GM20431 (cell line): ENCODE measurements around the gene LAIR1.
"Not testable (repeated sequence)": the region's sequence is repeated elsewhere in the genome, so short reads cannot be mapped to it uniquely, and the experiment has no call there.

Source experiments
- in situ Hi-C: fragments of 300-500 bp; cut with MseI, MboI; formaldehyde crosslinking; loops from one replicate; pipeline ENCODE4 v1.15.0; 2020; ENCODE audit warnings: low sequenced_read_pairs; ENCODE audit not compliant: unreplicated experiment

The LAIR1 gene

DNA sequence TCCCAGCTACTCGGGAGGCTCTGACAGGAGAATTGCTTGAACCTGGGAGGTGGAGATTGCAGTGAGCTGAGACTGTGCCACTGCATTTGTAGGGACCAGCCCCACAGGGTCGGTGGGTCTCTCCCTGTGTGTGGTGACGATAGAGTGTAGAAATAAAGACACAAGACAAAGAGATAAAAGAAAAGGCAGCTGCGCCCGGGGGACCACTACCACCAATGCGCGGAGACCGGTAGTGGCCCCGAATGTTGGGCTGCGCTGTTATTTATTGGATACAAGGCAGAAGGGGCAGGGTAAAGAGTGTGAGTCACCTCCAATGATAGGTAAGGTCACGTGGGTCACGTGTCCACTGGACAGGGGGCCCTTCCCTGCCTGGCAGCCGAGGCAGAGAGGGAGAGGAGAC lies 42.4 kb downstream of the LAIR1 start:
- in situ Hi-C loops, result not testable (repeated sequence)

- in situ Hi-C loops, result no loop called here
Measured at GRCh38 chr19:54319892-54320670, 44.6 kb downstream of the LAIR1 start.

DNA sequence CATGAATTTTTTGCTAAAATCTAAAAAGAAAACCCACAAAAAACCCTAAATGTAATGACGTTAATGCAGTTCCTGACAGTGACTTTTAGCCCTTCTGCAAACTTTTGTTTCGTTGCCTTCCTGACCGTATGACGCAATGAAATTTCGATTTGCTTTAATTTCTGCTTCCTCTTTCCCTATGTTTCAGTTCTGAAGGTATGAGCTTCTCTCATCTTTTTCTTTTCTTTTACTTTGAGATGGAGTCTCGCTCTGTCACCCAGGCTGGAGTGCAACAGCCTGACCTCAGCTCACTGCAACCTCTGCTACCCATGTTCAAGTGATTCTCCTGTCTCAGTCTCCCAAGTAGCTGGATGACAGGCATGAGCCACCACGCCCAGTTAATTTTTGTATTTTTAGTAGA lies 45.7 kb downstream of the LAIR1 start:
- in situ Hi-C loops, result no loop called here

GRCh38 chr19:54317965-54318240 lies 46.8 kb downstream of the LAIR1 start:
- in situ Hi-C loops, result no loop called here

GRCh38 chr19:54317108-54317964 lies 47.4 kb downstream of the LAIR1 start:
- in situ Hi-C loops, result no loop called here

DNA sequence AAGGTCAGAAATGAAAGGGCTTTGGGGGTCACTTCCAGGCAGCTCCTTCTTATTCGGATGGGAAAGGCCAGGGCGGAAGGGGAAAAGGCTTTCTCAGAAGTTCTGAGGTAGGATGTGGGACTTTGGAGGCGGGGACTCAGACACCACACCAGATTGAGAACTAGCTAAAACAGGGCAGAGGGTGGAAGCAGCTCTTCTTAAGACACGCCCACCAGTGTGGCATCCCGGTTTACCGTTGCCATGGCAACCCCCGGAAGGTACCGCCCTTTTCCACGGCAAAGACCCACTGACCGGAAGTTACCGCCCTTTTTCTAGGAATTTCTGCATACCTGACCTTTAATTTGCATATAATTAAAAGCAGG lies 48.0 kb downstream of the LAIR1 start:
- in situ Hi-C loops, result no loop called here

DNA sequence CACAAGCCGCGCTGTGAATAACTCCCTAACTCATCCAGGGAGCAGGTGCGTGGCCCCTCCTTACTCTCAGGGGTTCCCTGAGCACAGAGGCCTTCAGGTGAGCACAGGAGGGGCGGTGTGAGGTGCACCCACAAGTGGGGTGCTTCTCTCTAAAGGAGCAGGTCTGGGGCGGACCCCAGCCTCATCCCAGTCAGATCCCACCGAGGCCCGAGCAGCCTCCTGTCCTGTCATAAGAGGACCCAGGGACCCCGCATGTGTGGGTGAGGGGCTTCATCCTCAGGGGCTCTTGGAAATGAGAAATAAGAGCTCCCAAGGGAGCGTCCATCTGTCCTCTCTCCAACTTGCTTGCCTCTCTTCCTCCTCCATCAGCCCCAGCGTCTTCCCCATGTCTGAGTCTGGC lies 48.8 kb downstream of the LAIR1 start:
- in situ Hi-C loops, result no loop called here

GRCh38 chr19:54312436-54313377 lies 52.0 kb downstream of the LAIR1 start, which contains the start of gene LILRA5:
Gene LILRA5, minus strand, starts transcription at chr19:54313166. Its CDS starts 147 bp downstream, at chr19:54313019.
- in situ Hi-C loops, result no loop called here

GRCh38 chr19:54312011-54312410 lies 52.7 kb downstream of the LAIR1 start:
- in situ Hi-C loops, result no loop called here

DNA sequence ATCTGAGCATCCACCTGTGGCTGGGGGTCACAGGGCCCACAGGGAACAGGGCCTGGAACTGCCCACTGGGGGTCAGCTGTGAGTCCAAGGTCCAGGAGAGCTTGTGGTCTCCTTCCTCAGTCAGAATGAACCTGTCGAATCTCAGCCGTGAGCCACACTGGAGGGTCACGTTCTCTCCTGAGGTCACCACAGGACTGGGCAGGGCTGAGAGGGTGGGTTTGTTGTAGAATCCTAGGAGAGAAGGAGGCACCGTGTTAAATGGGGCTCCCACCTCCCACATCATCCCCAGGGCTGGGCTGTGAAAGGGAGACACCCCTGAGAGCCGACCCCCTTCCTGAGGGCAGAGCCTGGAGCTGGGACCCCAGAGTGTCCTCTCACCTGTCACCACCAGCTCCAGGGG lies 53.2 kb downstream of the LAIR1 start:
- in situ Hi-C loops, result no loop called here

GRCh38 chr19:54310543-54310942 lies 54.2 kb downstream of the LAIR1 start:
- in situ Hi-C loops, result no loop called here

GRCh38 chr19:54309811-54310210 lies 54.9 kb downstream of the LAIR1 start:
- in situ Hi-C loops, result no loop called here

DNA sequence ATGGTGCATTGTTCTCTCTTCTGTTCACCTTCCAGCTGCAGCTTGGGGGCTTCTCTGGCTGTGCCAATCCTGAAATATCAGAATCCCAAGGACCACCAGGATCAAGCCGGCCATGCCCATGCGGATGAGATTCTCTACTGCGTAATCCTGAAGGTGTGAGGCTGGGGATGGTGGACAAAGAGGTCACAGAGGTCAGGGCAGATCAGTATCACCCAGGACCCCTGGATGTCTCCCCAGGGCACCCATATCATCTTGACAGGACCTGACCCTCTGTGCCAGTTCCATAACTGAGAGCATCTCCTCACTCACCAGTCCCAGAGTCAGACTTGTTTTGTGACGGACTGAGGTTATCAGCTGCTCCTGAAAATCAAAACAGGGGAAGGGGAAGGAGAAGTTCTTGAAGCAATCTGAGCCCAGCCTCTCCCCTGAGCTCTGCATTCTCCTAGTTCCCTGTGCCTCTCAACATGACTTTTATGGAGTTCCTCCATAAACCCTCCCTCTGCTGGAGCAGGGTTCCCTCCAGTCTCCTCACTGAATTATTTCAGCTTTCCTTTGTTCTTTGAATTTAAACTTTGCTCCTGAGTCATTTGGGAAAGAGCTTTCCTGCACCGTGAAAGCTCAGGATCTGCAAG lies 57.2 kb downstream of the LAIR1 start:
- in situ Hi-C loops, result no loop called here

DNA sequence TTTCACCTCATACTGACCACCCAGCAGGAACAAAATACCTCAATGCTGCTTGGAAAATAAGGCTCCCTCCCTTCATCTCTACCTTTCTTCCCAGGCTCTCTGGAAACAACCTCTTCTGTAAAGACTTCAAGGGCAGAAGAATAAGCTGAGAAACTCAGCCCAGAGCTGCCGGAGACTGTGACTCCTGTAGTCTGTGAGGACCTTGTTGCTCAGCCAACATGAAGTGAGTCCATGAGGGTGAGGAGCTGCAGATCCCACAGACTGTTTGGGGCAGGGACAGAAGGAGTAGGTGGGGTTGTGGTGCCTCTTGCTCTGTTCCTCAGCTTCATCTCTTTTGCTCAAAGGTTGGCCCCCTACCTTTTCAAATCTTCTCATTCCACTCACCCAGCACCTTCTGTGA lies 59.6 kb downstream of the LAIR1 start:
- in situ Hi-C loops, result no loop called here

- in situ Hi-C loops, result no loop called here
Measured at GRCh38 chr19:54302257-54302656, 62.5 kb downstream of the LAIR1 start.
